SJSA1 (cell line): ENCODE data around the gene FBXL17. TPM values are rescaled to one million over a fixed set of nuclear protein-coding genes. Genes with fewer than 3 reads are reported as not detected.
A peak's percentile ranks its signal among the peaks of the same experiment; 100 is the strongest.

ENCODE experiments used
- DNase-seq, 2 experiments: peaks; one replicate each; pipeline ENCODE4 v3.0.0-alpha.2; 2015 to 2020; ENCODE audit warnings: low spot score in 2 of 2, low read depth in 1 of 2
- H3K27ac ChIP-seq: fragments of 250-450 bp; sonication (Bioruptor Pico); 2 replicates; pipeline ENCODE4 v1.5.1; 2020; ENCODE audit warnings: mild to moderate bottlenecking, moderate library complexity
- H3K27me3 ChIP-seq: fragments of 250-450 bp; sonication (Bioruptor Pico); replicated peaks from 2 replicates; pipeline ENCODE4 v1.5.1; 2020; ENCODE audit warnings: mild to moderate bottlenecking, moderate library complexity
- H3K36me3 ChIP-seq: fragments of 250-450 bp; sonication (Bioruptor Pico); 2 replicates; pipeline ENCODE4 v1.5.1; 2020; ENCODE audit warnings: mild to moderate bottlenecking
- H3K4me1 ChIP-seq: fragments of 250-450 bp; sonication (Bioruptor Pico); replicated peaks from 2 replicates; pipeline ENCODE4 v1.6.1; 2021; ENCODE audit warnings: mild to moderate bottlenecking
- H3K4me3 ChIP-seq: fragments of 250-450 bp; sonication (Bioruptor Pico); 2 replicates; pipeline ENCODE4 v1.5.1; 2020; ENCODE audit warnings: mild to moderate bottlenecking
- H3K9me3 ChIP-seq: fragments of 250-450 bp; sonication (Bioruptor Pico); replicated peaks from 2 replicates; pipeline ENCODE4 v1.5.1; 2020; ENCODE audit warnings: mild to moderate bottlenecking
- total RNA-seq: library from RNA; depleted of rRNA; stranded (reverse); fragments of >200 nt; shearing (Covaris generic); gene quantifications from 2 replicates; pipeline ENCODE4 v1.2.3, GENCODE V29; 2014

Gene FBXL17
- total RNA-seq, 1 experiment from 2014 or later: 11.5 TPM

DNA sequence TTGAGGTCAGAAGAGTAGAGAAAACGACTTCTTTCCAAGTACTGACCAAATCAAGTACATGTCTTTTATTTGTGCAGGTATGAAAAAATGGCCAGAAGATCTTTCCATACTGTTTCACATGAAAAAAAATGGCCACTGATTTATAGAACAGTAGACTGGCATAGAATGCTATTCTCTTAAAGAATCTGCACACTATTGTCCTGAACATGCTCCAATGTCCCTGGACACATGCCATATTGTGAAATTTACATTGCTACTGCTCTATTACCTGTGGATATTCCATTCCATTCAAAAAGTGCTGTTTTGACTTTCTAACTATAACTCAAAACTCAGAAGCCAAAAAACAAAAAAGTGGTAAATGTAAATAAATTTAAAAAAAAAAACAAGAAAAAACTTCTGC, 60.6 kb downstream of the FBXL17 start:
- no peaks in the 10 kb centered on the region for H3K36me3 ChIP-seq
- H3K27ac ChIP-seq: no peak overlapping the region
- no peaks in the 10 kb centered on the region for H3K9me3 ChIP-seq
- no peaks in the 10 kb centered on the region for H3K4me1 ChIP-seq
- no peak overlapping the region for H3K4me3 ChIP-seq
- H3K27me3 ChIP-seq: no peaks in the 10 kb centered on the region
- no peak for DNase-seq

GRCh38 chr5:108320231-108320630, 61.7 kb downstream of the FBXL17 start:
- Histone ChIP-seq H3K9me3 (no peaks in the 10 kb centered on the region), H3K4me3 (no peak overlapping the region), H3K27me3 (no peaks in the 10 kb centered on the region), H3K27ac (no peak overlapping the region), H3K36me3 (no peaks in the 10 kb centered on the region), H3K4me1 (no peaks in the 10 kb centered on the region)
- DNase-seq: no peak

GRCh38 chr5:108315829-108316228, 66.1 kb downstream of the FBXL17 start:
- Histone ChIP-seq H3K4me1 (no peaks in the 10 kb centered on the region), H3K27me3 (no peaks in the 10 kb centered on the region), H3K27ac (no peak overlapping the region), H3K36me3 (no peaks in the 10 kb centered on the region), H3K4me3 (no peak overlapping the region), H3K9me3 (no peaks in the 10 kb centered on the region)
- DNase-seq: no peak

- H3K27ac ChIP-seq: no peak overlapping the region
- H3K36me3 ChIP-seq: no peaks in the 10 kb centered on the region
- no peak overlapping the region for H3K4me3 ChIP-seq
- no peaks in the 10 kb centered on the region for H3K9me3 ChIP-seq
- no peaks in the 10 kb centered on the region for H3K27me3 ChIP-seq
- H3K4me1 ChIP-seq: no peaks in the 10 kb centered on the region
- DNase-seq: no peak
Measured at GRCh38 chr5:108312258-108312657, 69.6 kb downstream of the FBXL17 start.

- no peaks in the 10 kb centered on the region for H3K4me1 ChIP-seq
- H3K27me3 ChIP-seq: no peaks in the 10 kb centered on the region
- no peak overlapping the region for H3K27ac ChIP-seq
- H3K4me3 ChIP-seq: no peak overlapping the region
- DNase-seq: no peak
- H3K36me3 ChIP-seq: no peaks in the 10 kb centered on the region
- no peaks in the 10 kb centered on the region for H3K9me3 ChIP-seq
Measured at GRCh38 chr5:108311682-108312081, 70.2 kb downstream of the FBXL17 start.

DNA sequence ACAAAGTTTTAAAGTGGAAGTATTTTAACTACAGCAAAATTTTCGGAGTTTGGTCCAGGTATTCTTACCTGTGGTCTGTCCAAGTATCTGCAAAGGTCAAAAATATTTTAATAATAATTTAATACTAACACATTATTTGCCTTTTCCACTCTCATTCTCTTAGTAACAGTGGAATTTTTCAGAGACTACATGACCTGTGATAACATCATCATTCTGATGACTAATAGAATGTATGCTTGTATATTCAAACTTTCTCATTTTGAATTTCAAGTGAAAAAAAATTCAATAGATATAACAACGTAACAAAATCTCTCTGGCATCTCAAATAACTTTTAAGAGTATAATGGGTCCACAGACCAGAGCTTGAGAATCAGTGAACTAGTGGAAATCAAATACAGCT, 78.3 kb downstream of the FBXL17 start:
- Histone ChIP-seq H3K27ac (no peak overlapping the region), H3K36me3 (no peaks in the 10 kb centered on the region), H3K9me3 (no peaks in the 10 kb centered on the region), H3K27me3 (no peaks in the 10 kb centered on the region), H3K4me3 (no peak overlapping the region), H3K4me1 (no peaks in the 10 kb centered on the region)
- DNase-seq: no peak

DNA sequence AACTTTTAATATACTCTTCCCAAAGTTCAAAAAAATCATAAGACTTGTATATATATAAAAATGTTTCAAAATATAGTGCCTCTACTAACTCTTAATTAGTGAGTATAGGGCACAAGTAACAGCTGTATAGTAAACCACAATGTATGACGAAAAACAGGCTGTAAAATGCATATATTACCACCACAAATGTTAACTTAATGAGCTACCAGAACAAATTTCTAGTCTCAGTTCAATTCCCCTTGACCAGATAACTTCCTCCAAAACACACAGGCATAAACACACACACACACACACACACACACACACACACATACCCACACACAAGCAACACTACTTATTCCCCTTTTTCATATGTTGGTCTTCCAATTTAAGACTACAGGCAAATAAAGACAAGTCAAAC, 78.8 kb downstream of the FBXL17 start:
- Histone ChIP-seq H3K4me1 (no peaks in the 10 kb centered on the region), H3K4me3 (no peak overlapping the region), H3K36me3 (no peaks in the 10 kb centered on the region), H3K27ac (no peak overlapping the region), H3K27me3 (no peaks in the 10 kb centered on the region), H3K9me3 (no peaks in the 10 kb centered on the region)
- no peak for DNase-seq

DNA sequence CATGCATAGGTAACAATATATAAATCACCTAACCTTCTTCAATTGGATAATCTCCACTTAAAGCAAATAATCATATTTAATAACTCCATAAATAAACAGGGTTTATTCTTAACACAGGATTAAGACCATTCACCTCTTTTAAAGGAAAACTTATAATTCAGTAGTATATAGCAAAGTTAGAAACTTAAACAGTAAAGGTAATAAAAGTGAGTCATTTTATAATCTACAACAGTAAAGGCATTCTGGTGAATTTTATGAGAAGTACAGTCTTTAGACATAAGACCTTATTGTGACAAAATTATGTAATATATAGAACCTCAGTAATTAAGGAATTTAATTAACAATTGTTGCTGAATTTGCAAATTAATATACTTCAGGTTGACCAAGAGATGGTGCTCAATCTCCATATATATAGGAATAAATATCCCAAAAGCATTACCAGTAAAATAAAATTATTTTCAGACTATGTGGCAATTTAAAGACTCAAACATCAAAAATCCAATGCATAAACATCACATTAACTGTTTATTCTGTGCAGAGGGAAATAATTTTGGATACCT, 84.8 kb downstream of the FBXL17 start:
- Histone ChIP-seq H3K4me3 (no peak overlapping the region), H3K9me3 (no peaks in the 10 kb centered on the region), H3K4me1 (peaks cover 4% of the 10 kb centered on the region), H3K27me3 (no peaks in the 10 kb centered on the region), H3K27ac (no peak overlapping the region), H3K36me3 (no peaks in the 10 kb centered on the region)
- no peak for DNase-seq

- peak in 1 of 2 experiments; percentile 21 for DNase-seq
- Histone ChIP-seq H3K36me3 (no peaks in the 10 kb centered on the region), H3K27ac (no peak overlapping the region)
Measured at GRCh38 chr5:108295578-108296368, 86.1 kb downstream of the FBXL17 start.

GRCh38 chr5:108280960-108281569, 100.8 kb downstream of the FBXL17 start:
- Histone ChIP-seq H3K4me3 (no peak overlapping the region), H3K27ac (no peak overlapping the region), H3K27me3 (no peaks in the 10 kb centered on the region), H3K9me3 (no peaks in the 10 kb centered on the region), H3K36me3 (no peaks in the 10 kb centered on the region), H3K4me1 (no peaks in the 10 kb centered on the region)
- DNase-seq: no peak

More at GRCh38 chr5:108295578-108296368, 86.1 kb downstream of the FBXL17 start:
- Histone ChIP-seq H3K4me1 (peaks cover 4% of the 10 kb centered on the region), H3K27me3 (no peaks in the 10 kb centered on the region), H3K9me3 (no peaks in the 10 kb centered on the region), H3K4me3 (no peak overlapping the region)

- Histone ChIP-seq H3K27ac (no peak overlapping the region), H3K36me3 (no peaks in the 10 kb centered on the region), H3K27me3 (no peaks in the 10 kb centered on the region), H3K4me3 (no peak overlapping the region), H3K4me1 (no peaks in the 10 kb centered on the region), H3K9me3 (no peaks in the 10 kb centered on the region)
- DNase-seq: no peak
Measured at GRCh38 chr5:108280248-108280647, 101.7 kb downstream of the FBXL17 start.

GRCh38 chr5:108278285-108279240, 103.3 kb downstream of the FBXL17 start:
- DNase-seq: no peak
- H3K36me3 ChIP-seq: no peaks in the 10 kb centered on the region
- no peaks in the 10 kb centered on the region for H3K27me3 ChIP-seq

DNA sequence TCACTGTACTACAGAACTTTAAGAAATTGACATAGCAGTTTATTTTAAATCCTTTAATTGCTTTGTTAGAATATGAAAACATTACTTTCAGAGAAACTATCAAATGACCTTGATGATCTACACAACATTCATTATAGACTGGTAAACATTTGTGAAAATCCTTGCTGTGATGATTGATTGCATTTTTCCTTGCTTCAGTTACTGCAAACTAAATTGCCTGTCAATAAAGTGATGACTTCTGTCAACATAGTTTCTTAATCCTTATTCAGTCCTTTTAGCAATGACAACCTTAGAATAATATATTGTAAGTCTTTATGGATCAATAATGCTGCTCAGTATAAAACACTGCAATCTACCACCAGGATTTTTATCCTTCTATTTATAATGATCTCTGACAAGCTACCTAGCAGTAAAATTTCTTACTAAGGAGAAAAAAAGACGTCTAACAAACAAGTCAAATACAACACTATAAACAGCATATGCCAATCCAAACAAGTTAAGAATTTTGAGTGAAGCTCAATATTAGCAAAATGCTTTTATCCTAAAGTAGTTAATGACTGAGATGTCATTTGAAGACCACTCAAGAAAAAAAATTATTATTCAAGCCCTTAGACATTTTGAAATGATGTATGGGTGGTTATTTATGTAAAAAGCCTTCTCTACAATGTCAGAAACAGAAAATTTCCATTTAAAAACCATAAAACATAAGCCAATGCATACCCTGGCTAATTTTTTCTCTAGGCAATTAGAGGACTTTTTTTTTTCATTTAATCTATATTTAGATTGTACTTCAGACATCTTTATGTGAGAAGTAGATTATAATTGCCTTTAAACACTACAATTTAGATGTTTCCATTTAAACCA, 105.5 kb downstream of the FBXL17 start:
- Histone ChIP-seq H3K9me3 (no peaks in the 10 kb centered on the region), H3K4me3 (no peak overlapping the region), H3K36me3 (no peaks in the 10 kb centered on the region), H3K4me1 (no peaks in the 10 kb centered on the region), H3K27ac (no peak overlapping the region), H3K27me3 (no peaks in the 10 kb centered on the region)
- DNase-seq: no peak

More at GRCh38 chr5:108278285-108279240, 103.3 kb downstream of the FBXL17 start:
- Histone ChIP-seq H3K4me3 (no peak overlapping the region), H3K4me1 (no peaks in the 10 kb centered on the region), H3K27ac (no peak overlapping the region), H3K9me3 (no peaks in the 10 kb centered on the region)
